Measurements from ENCODE around the gene KRT83. TPM values are rescaled to one million over a fixed set of nuclear protein-coding genes. Genes with fewer than 3 reads are reported as not detected.

The KRT83 gene
- polyA plus RNA-seq, 1 donor (not counting 4 experiments of a cell fraction or from before 2014, with no cell fraction given): not detected

GRCh38 chr12:52367876-52368275 is 46.7 kb upstream of the KRT83 start:
- Histone ChIP-seq H2AFZ (ENCODE audit: control insufficient read depth, low read length) (no peak overlapping the region), H3K4me1 (ENCODE audit: control insufficient read depth, extremely low read depth, insufficient read depth, low read length) (no peaks in the 10 kb centered on the region), H3K9me1 (ENCODE audit: control insufficient read depth, extremely low read depth, insufficient read depth, low read length) (no peaks in the 10 kb centered on the region), H4K20me1 (ENCODE audit: control insufficient read depth, extremely low read depth, insufficient read depth, low read length) (no peaks in the 10 kb centered on the region), H3K9ac (ENCODE audit: control insufficient read depth, extremely low read depth, insufficient read depth, low read length) (no peak overlapping the region), H3K27ac (ENCODE audit: control insufficient read depth, insufficient read depth, low read length) (no peak overlapping the region), H3K4me2 (ENCODE audit: control insufficient read depth, extremely low read depth, insufficient read depth, low read depth, low read length) (no peak overlapping the region), H3K36me3 (ENCODE audit: control insufficient read depth in 2 of 2, extremely low read depth in 1 of 2, insufficient read depth in 2 of 2, low read length in 2 of 2) (no peaks in the 10 kb centered on the region), H3K79me2 (ENCODE audit: control insufficient read depth, insufficient read depth, low read length) (no peaks in the 10 kb centered on the region), H3K4me3 (ENCODE audit: control insufficient read depth in 2 of 3, extremely low read depth in 1 of 3, insufficient read depth in 2 of 3, low read depth in 1 of 3, low read length in 3 of 3) (no peak overlapping the region), H3K9me3 (ENCODE audit: control insufficient read depth, low read depth, low read length) (no peaks in the 10 kb centered on the region), H3K27me3 (ENCODE audit: control insufficient read depth, extremely low read depth, insufficient read depth, low read length) (peaks cover 12% of the 10 kb centered on the region)
- dilution Hi-C loops (cut with MboI; ENCODE audit: extremely low pct_ligation_motif_present, low sequenced_read_pairs): no loop called here
- TF ChIP-seq, protein P1, sequence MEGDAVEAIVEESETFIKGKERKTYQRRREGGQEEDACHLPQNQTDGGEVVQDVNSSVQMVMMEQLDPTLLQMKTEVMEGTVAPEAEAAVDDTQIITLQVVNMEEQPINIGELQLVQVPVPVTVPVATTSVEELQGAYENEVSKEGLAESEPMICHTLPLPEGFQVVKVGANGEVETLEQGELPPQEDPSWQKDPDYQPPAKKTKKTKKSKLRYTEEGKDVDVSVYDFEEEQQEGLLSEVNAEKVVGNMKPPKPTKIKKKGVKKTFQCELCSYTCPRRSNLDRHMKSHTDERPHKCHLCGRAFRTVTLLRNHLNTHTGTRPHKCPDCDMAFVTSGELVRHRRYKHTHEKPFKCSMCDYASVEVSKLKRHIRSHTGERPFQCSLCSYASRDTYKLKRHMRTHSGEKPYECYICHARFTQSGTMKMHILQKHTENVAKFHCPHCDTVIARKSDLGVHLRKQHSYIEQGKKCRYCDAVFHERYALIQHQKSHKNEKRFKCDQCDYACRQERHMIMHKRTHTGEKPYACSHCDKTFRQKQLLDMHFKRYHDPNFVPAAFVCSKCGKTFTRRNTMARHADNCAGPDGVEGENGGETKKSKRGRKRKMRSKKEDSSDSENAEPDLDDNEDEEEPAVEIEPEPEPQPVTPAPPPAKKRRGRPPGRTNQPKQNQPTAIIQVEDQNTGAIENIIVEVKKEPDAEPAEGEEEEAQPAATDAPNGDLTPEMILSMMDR (optimal IDR thresholded peaks at IDR 0.05 in 1 of 3, IDR thresholded peaks at IDR 0.05 in 1 of 3, conservative IDR thresholded peaks at IDR 0.05 in 1 of 3; ENCODE audit: extremely low read depth in 1 of 3, insufficient read depth in 2 of 3, low read length in 3 of 3): no peak
- TF ChIP-seq EZH2 (IDR thresholded peaks at IDR 0.05; ENCODE audit: low read length): no peak
- DNase-seq (ENCODE audit: low read depth, low spot score) (no peak), FAIRE-seq (no peak)

DNA sequence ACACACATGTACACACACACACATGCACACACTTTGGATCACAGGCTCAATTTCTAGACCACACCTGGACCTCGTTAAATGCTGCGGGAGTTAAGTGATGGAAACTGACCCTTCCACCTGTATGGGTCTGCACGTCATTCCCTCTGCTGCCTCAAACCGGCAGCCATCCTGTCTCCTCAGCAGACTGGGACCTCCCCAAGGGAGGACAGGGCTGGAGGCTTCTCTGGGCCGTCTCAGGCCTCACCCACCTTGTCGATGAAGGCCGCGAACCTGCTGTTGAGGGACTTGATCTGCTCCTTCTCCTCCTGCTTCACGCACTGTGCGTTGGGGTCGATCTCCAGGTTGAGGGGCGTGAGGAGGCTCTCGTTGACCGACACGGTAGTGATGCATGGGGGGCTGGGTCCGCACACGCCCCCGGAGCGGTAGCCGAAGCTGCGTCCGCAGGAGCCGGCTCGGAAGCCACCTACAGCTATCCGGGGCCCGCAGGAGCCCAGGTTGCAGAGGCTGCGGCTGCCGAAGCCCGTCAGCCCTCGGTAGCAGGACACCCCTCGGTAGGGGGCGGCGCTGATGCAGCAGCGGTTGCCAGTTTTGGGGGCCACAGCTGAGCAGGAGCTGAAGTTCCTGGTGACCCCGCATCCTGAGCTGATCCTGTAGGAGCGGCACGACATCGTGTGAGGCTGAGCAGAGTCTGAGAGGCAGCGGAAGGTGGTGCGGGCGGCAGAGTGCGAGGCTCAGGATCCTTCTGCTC is 45.7 kb upstream of the KRT83 start, which contains the start of gene KRT85:
Gene KRT85, minus strand, starts transcription at position 744 of the 748 bp plus-strand sequence. Its CDS starts 76 bp downstream, at position 668.
- FAIRE-seq: no peak
- no peak within 1 kb of the TSS for H2AFZ ChIP-seq (ENCODE audit: control insufficient read depth, low read length)
- H3K9me1 ChIP-seq (ENCODE audit: control insufficient read depth, extremely low read depth, insufficient read depth, low read length): no peaks in the 10 kb centered on the region
- no peaks in the 10 kb centered on the region for H3K79me2 ChIP-seq (ENCODE audit: control insufficient read depth, insufficient read depth, low read length)
- no peak within 1 kb of the TSS for H3K9ac ChIP-seq (ENCODE audit: control insufficient read depth, extremely low read depth, insufficient read depth, low read length)
- dilution Hi-C loops (cut with MboI; ENCODE audit: extremely low pct_ligation_motif_present, low sequenced_read_pairs): no loop called here
- no peak within 1 kb of the TSS for H3K27ac ChIP-seq (ENCODE audit: control insufficient read depth, insufficient read depth, low read length)
- TF ChIP-seq, protein P1 (optimal IDR thresholded peaks at IDR 0.05 in 1 of 3, IDR thresholded peaks at IDR 0.05 in 1 of 3, conservative IDR thresholded peaks at IDR 0.05 in 1 of 3; ENCODE audit: extremely low read depth in 1 of 3, insufficient read depth in 2 of 3, low read length in 3 of 3): no peak
- TF ChIP-seq EZH2 (IDR thresholded peaks at IDR 0.05; ENCODE audit: low read length): no peak
- no peaks in the 10 kb centered on the region for H3K4me1 ChIP-seq (ENCODE audit: control insufficient read depth, extremely low read depth, insufficient read depth, low read length)
- H3K27me3 ChIP-seq (ENCODE audit: control insufficient read depth, extremely low read depth, insufficient read depth, low read length): peaks cover 12% of the 10 kb centered on the region
- no peak for DNase-seq (ENCODE audit: low read depth, low spot score)
- H3K9me3 ChIP-seq (ENCODE audit: control insufficient read depth, low read depth, low read length): no peaks in the 10 kb centered on the region
- no peaks in the 10 kb centered on the region for H4K20me1 ChIP-seq (ENCODE audit: control insufficient read depth, extremely low read depth, insufficient read depth, low read length)
- no peak within 1 kb of the TSS for H3K4me2 ChIP-seq (ENCODE audit: control insufficient read depth, extremely low read depth, insufficient read depth, low read depth, low read length)
- no peak within 1 kb of the TSS for H3K4me3 ChIP-seq (ENCODE audit: control insufficient read depth in 2 of 3, extremely low read depth in 1 of 3, insufficient read depth in 2 of 3, low read depth in 1 of 3, low read length in 3 of 3)
- H3K36me3 ChIP-seq (ENCODE audit: control insufficient read depth in 2 of 2, extremely low read depth in 1 of 2, insufficient read depth in 2 of 2, low read length in 2 of 2): no peaks in the 10 kb centered on the region
